Hepatocyte (in vitro differentiated cells): ENCODE measurements around the gene C18orf63.

Experiments
- CTCF ChIP-seq: fragments of 200-600 bp; sonication (generic); IDR thresholded peaks from 2 replicates; pipeline ENCODE4 v1.5.1; 2016; ENCODE audit warnings: antibody characterized with exemption, mild to moderate bottlenecking; ENCODE audit not compliant: poor library complexity
- EZH2 ChIP-seq: fragments of 200-600 bp; sonication (generic); IDR thresholded peaks from 2 replicates; pipeline ENCODE4 v1.6.1; 2016; ENCODE audit warnings: antibody characterized with exemption, mild to moderate bottlenecking, borderline replicate concordance
- EZH2phosphoT487 ChIP-seq: fragments of 200-600 bp; sonication (generic); IDR thresholded peaks from one replicate; pipeline ENCODE4 v1.6.1; 2018; ENCODE audit warnings: antibody characterized with exemption, mild to moderate bottlenecking, low read depth, moderate library complexity; ENCODE audit not compliant: unreplicated experiment, severe bottlenecking

- TF ChIP-seq EZH2 (no peak), CTCF (no peak), EZH2phosphoT487 (no peak)
Measured at GRCh38 chr18:74381621-74382295, 66.1 kb downstream of the C18orf63 start.
